SHP77 (cell line): Measurements from ENCODE around the gene FGFRL1.
"Not testable (repeated sequence)": the region's sequence is repeated elsewhere in the genome, so short reads cannot be mapped to it uniquely, and the experiment has no call there.

ENCODE experiments used
- DNase-seq, 2 experiments: peaks; one replicate each; lab custom pipeline; 2025; lab: John Stamatoyannopoulos, UW

FGFRL1 gene

GRCh38 chr4:1052231-1052671, 40.8 kb downstream of the FGFRL1 start:
- DNase-seq, result no peak

DNA sequence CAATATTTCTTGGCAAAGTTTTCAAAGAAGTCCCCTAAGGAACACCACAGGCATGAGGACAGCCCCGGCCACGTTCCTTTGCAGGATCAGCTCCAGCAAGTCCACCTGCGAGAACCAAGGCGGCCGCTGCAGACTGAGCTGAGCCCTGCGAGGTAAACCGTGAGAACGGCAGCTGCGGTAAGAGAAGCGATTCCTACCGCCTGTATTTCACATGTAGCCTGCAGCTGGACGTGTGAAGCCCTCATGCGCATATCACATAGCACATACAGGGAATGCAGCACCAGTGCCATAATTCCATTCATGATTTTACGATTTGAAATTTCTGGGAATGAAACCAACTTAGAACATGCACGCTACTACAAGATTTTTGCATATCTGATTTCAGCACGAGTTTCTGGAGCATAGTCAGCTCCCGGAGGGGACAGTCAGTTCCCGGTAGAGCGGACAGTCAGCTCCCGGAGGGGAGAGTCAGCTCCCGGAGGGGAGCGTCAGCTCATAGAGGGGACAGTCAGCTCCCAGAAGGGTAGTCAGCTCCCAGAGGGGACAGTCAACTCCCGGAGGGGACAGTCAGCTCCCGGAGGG, 41.7 kb downstream of the FGFRL1 start:
- DNase-seq, result no peak

DNA sequence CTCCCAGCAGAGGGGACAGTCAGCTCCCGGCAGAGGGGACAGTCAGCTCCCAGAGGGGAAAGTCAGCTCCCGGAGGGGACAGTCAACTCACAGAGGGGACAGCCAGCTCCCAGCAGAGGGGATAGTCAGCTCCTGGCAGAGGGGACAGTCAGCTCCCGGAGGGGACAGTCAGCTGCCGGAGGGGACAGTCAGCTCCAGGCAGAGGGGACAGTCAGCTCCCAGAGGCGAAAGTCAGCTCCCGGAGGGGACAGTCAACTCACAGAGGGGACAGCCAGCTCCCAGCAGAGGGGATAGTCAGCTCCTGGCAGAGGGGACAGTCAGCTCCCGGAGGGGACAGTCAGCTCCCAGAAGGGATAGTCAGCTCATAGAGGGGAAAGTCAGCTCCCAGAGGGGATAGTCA, 42.5 kb downstream of the FGFRL1 start:
- not testable (repeated sequence) for DNase-seq

DNA sequence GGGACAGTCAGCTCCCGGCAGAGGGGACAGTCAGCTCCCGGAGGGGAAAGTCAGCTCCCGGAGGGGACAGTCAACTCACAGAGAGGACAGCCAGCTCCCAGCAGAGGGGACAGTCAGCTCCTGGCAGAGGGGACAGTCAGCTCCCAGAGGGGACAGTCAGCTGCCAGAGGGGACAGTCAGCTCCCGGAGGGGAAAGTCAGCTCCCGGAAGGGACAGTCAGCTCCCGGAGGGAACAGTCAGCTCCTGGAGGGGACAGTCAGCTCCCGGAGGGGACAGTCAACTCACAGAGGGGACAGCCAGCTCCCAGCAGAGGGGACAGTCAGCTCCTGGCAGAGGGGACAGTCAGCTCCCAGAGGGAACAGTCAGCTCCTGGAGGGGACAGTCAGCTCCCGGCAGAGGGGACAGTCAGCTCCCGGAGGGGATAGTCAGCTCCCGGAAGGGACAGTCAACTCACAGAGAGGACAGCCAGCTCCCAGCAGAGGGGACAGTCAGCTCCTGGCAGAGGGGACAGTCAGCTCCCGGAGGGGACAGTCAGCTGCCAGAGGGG, 43.3 kb downstream of the FGFRL1 start:
- not testable (repeated sequence) for DNase-seq

GRCh38 chr4:1055243-1055701, 43.8 kb downstream of the FGFRL1 start:
- not testable (repeated sequence) for DNase-seq

DNA sequence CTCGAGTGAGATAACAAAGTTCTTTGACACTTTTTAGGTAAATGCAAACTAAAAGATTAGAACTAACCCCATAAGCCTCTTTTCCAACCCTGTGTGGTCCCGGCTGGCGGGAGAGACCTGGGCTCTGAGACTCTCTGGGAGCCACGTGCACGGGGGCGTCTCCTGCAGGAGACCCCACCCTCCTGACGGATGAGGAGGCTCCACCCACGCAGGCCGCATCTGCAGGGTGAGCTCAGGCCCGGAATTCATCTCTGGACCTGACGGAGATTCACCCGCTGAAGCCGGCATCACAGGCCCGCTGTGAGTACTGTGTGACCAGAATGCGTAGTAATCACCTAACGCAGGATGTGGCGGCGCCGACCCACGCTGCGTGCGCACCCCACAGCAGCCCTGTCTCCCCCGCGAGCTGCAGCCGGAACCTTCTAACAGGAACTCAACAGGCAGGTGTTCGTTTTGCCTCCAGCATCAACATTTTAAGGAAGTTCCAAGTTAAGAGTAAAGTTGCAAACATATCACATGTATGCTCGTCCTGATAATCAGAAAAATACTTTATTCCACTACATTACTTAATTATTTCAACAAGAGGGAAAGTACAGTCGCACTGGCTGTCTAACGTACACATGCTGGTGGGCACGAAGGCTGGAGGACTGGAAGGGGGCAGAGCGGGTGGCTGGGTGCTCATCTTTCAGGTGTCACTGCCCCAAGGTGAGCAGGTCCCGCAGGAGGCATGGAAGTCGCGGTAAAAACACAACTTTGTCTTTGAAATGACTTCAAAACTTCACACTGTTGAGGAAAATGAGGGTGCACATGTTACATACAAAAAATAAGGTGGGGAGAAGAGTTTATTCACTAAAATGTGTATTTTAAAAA, 44.5 kb downstream of the FGFRL1 start:
- peak in 1 of 2 experiments; percentile 26 for DNase-seq

GRCh38 chr4:1056671-1057402, 45.4 kb downstream of the FGFRL1 start:
- DNase-seq, result no peak

DNA sequence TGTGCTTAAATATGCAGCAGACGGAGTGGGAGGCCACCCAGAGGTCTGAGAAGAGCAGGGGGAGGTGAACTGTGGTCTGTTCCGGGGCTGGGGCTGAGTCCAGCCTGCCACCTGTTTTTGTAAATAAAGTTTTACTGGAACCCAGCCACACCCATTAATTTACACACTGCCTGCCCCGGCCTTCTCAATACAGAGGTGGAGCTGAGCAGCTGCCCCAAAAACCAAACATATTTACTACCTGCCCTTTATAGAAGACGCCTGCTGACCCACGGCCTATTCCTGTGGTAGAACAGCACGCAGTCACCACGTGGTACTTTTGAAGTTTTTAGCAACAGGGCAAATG, 45.9 kb downstream of the FGFRL1 start:
- no peak for DNase-seq

GRCh38 chr4:1058198-1058996, 47.0 kb downstream of the FGFRL1 start:
- no peak for DNase-seq

DNA sequence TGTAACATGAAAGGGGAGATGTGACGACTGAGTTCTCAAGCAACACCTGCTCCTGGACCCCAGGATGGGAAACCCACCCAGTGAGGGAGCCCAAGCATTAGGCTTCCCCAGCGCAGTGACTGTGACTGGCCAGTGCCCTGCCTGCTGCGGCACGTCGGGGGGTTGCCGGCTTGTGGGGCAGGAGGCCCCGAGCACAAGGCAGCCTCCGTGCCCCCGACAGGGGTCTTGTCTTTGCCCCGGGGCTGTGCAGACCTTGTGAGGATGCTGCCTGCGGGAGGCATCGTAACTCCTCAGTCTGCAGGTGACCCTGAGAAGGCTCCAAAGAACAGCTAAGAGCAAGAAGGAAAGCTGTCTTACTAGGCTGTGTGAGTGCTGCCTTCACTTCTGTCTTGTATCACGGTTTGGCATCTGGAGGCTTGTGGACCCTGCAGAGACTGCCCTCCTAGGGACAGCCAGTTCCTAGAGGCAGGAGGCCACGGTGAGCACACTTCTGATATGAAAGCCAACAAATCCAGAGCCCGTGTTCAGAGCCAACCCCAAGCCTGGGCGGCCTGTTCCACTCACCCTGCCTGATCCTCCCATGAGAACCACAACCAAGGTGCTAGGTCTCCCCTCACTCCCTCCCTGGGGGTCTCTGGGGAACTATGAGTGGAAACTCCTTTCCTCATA, 47.7 kb downstream of the FGFRL1 start:
- DNase-seq, result no peak

GRCh38 chr4:1060121-1060520, 48.7 kb downstream of the FGFRL1 start:
- DNase-seq, result no peak

- DNase-seq, result no peak
These were observed 49.2 kb downstream of the FGFRL1 start for GRCh38 chr4:1060621-1061020.

- DNase-seq, result no peak
These were observed 49.8 kb downstream of the FGFRL1 start for GRCh38 chr4:1061056-1061700.

GRCh38 chr4:1061760-1062159, 50.3 kb downstream of the FGFRL1 start:
- no peak for DNase-seq

DNA sequence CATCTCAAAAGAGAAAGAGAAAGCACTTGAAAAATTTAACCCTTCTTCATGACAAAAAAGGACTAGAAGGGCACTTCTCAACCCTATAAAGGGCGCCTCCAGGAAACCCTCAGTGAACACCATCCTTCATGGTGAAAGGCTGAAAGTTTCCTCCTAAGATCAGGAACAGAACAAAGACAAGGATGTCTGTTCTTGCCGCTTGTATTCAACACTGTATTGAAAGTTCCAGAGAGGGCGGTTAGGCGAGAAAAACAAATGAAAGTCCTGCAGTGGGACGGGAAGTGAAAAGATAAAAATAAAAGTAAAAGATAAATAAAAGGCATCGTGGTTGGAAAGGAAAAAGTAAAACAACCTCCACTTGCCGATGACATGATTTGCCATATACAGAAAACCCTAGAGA, 51.0 kb downstream of the FGFRL1 start:
- DNase-seq, result no peak

- no peak for DNase-seq
These were observed 54.3 kb downstream of the FGFRL1 start for GRCh38 chr4:1065732-1066131.

- DNase-seq, result no peak
These were observed 58.0 kb downstream of the FGFRL1 start for GRCh38 chr4:1069394-1069793.

GRCh38 chr4:1072830-1073446, 61.5 kb downstream of the FGFRL1 start:
- peak; percentile 39 for DNase-seq

DNA sequence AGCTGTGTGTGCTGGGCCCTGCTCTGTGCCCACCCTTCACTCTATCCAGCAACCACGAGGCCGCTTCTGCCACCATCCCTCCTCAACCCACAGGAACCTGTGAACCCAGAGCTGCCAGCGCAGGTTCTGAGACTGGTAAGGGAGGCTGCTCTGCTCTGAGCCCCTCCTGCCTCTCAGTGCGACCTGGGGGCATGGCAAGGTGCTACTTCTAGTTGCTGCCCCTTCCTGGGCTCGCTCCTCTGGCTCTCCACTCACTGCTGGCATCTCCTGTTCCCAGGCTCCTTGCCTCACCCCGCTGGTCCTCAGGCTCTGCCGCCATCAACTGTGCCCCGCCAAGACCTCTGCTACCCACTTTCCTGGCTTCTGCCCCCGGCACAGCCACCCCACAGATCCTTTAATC, 62.7 kb downstream of the FGFRL1 start:
- DNase-seq, result no peak

- no peak for DNase-seq
These were observed 63.8 kb downstream of the FGFRL1 start for GRCh38 chr4:1075225-1075624.
